ENCODE data around the gene EPS15. TPM values are rescaled to one million over a fixed set of nuclear protein-coding genes. Genes with fewer than 3 reads are reported as not detected.
"Not testable (repeated sequence)": the region's sequence is repeated elsewhere in the genome, so short reads cannot be mapped to it uniquely, and the experiment has no call there.

Gene EPS15
- total and polyA plus RNA-seq, 2 donors from 2014 or later = 17.5 to 91.3 TPM

GRCh38 chr1:51488372-51489050 lies 30.6 kb downstream of the EPS15 start:
- Histone ChIP-seq H3K36me3 (ENCODE audit: control insufficient read depth in 2 of 3, insufficient read depth in 3 of 3, low read length in 3 of 3) (no peaks in the 10 kb centered on the region), H3K27ac (ENCODE audit: low read depth in 2 of 2, low read length in 2 of 2) (no peak overlapping the region), H3K27me3 (ENCODE audit: control insufficient read depth, insufficient read depth, low read length) (no peaks in the 10 kb centered on the region), H3K9ac (ENCODE audit: low read length in 3 of 3) (no peak overlapping the region), H3K4me3 (ENCODE audit: low read length in 3 of 3) (no peak overlapping the region), H3K9me3 (ENCODE audit: control insufficient read depth in 2 of 3, insufficient read depth in 1 of 3, low read length in 3 of 3) (no peaks in the 10 kb centered on the region), H3K4me1 (ENCODE audit: control insufficient read depth in 2 of 3, insufficient read depth in 2 of 3, low read depth in 1 of 3, low read length in 3 of 3) (peaks cover 0 to 2% (median 0%) of the 10 kb centered on the region in 3 donors)
- DNase-seq (peak in 2 of 5 donors; percentile 3 to 10), FAIRE-seq (no peak)
- intact Hi-C loops (cut with DNase I) = no loop called here
- TF ChIP-seq CTCF (IDR thresholded peaks at IDR 0.05; ENCODE audit: borderline replicate concordance, extremely low read depth, insufficient read depth) = no peak

GRCh38 chr1:51487628-51488027 lies 31.4 kb downstream of the EPS15 start:
- no peak overlapping the region for H3K9ac ChIP-seq (ENCODE audit: low read length in 3 of 3)
- H3K9me3 ChIP-seq (ENCODE audit: control insufficient read depth in 2 of 3, insufficient read depth in 1 of 3, low read length in 3 of 3) = no peaks in the 10 kb centered on the region
- DNase-seq (peak in 1 of 5 donors; percentile 4), FAIRE-seq (no peak)
- peaks cover 0 to 2% (median 0%) of the 10 kb centered on the region in 3 donors for H3K4me1 ChIP-seq (ENCODE audit: control insufficient read depth in 2 of 3, insufficient read depth in 2 of 3, low read depth in 1 of 3, low read length in 3 of 3)
- TF ChIP-seq CTCF (IDR thresholded peaks at IDR 0.05; ENCODE audit: borderline replicate concordance, extremely low read depth, insufficient read depth) = no peak
- no peak overlapping the region for H3K27ac ChIP-seq (ENCODE audit: low read depth in 2 of 2, low read length in 2 of 2)
- no peaks in the 10 kb centered on the region for H3K27me3 ChIP-seq (ENCODE audit: control insufficient read depth, insufficient read depth, low read length)
- intact Hi-C loops (cut with DNase I) = no loop called here
- H3K4me3 ChIP-seq (ENCODE audit: low read length in 3 of 3) = no peak overlapping the region
- H3K36me3 ChIP-seq (ENCODE audit: control insufficient read depth in 2 of 3, insufficient read depth in 3 of 3, low read length in 3 of 3) = no peaks in the 10 kb centered on the region

GRCh38 chr1:51484591-51484990 lies 34.5 kb downstream of the EPS15 start:
- no peak overlapping the region for H3K27ac ChIP-seq (ENCODE audit: low read depth in 2 of 2, low read length in 2 of 2)
- no peak for TF ChIP-seq CTCF (IDR thresholded peaks at IDR 0.05; ENCODE audit: borderline replicate concordance, extremely low read depth, insufficient read depth)
- no peaks in the 10 kb centered on the region for H3K27me3 ChIP-seq (ENCODE audit: control insufficient read depth, insufficient read depth, low read length)
- H3K9ac ChIP-seq (ENCODE audit: low read length in 3 of 3) = no peak overlapping the region
- H3K4me3 ChIP-seq (ENCODE audit: low read length in 3 of 3) = no peak overlapping the region
- no peaks in the 10 kb centered on the region for H3K9me3 ChIP-seq (ENCODE audit: control insufficient read depth in 2 of 3, insufficient read depth in 1 of 3, low read length in 3 of 3)
- H3K36me3 ChIP-seq (ENCODE audit: control insufficient read depth in 2 of 3, insufficient read depth in 3 of 3, low read length in 3 of 3) = no peaks in the 10 kb centered on the region
- intact Hi-C loops (cut with DNase I) = no loop called here
- no peak for FAIRE-seq
- DNase-seq = no peak
- H3K4me1 ChIP-seq (ENCODE audit: control insufficient read depth in 2 of 3, insufficient read depth in 2 of 3, low read depth in 1 of 3, low read length in 3 of 3) = no peaks in the 10 kb centered on the region

- FAIRE-seq = no peak
- Histone ChIP-seq H3K4me1 (ENCODE audit: control insufficient read depth in 2 of 3, insufficient read depth in 2 of 3, low read depth in 1 of 3, low read length in 3 of 3) (no peaks in the 10 kb centered on the region), H3K27me3 (ENCODE audit: control insufficient read depth, insufficient read depth, low read length) (no peaks in the 10 kb centered on the region), H3K9ac (ENCODE audit: low read length in 3 of 3) (no peak overlapping the region), H3K27ac (ENCODE audit: low read depth in 2 of 2, low read length in 2 of 2) (no peak overlapping the region), H3K9me3 (ENCODE audit: control insufficient read depth in 2 of 3, insufficient read depth in 1 of 3, low read length in 3 of 3) (no peaks in the 10 kb centered on the region), H3K36me3 (ENCODE audit: control insufficient read depth in 2 of 3, insufficient read depth in 3 of 3, low read length in 3 of 3) (no peaks in the 10 kb centered on the region), H3K4me3 (ENCODE audit: low read length in 3 of 3) (no peak overlapping the region)
- TF ChIP-seq CTCF (IDR thresholded peaks at IDR 0.05; ENCODE audit: borderline replicate concordance, extremely low read depth, insufficient read depth) = no peak
- no peak for DNase-seq
- intact Hi-C loops (cut with DNase I) = no loop called here
Measured at GRCh38 chr1:51482881-51483280, 36.2 kb downstream of the EPS15 start.

GRCh38 chr1:51474832-51475620 lies 44.0 kb downstream of the EPS15 start:
- H3K27me3 ChIP-seq (ENCODE audit: control insufficient read depth, insufficient read depth, low read length); FAIRE-seq; H3K9me3 ChIP-seq (ENCODE audit: control insufficient read depth in 2 of 3, insufficient read depth in 1 of 3, low read length in 3 of 3); H3K4me1 ChIP-seq (ENCODE audit: control insufficient read depth in 2 of 3, insufficient read depth in 2 of 3, low read depth in 1 of 3, low read length in 3 of 3); H3K36me3 ChIP-seq (ENCODE audit: control insufficient read depth in 2 of 3, insufficient read depth in 3 of 3, low read length in 3 of 3); H3K27ac ChIP-seq (ENCODE audit: low read depth in 2 of 2, low read length in 2 of 2); intact Hi-C loops (cut with DNase I); DNase-seq; H3K9ac ChIP-seq (ENCODE audit: low read length in 3 of 3); H3K4me3 ChIP-seq (ENCODE audit: low read length in 3 of 3): not testable (repeated sequence)
